ENCODE data around the gene TMEM87A.

Gene TMEM87A

GRCh38 chr15:42207674-42208579 is 65.3 kb downstream of the TMEM87A start, which contains the start of gene VPS39:
Gene VPS39, minus strand, starts transcription at chr15:42208304. Its CDS starts 151 bp downstream, at chr15:42208153.
- DNase-seq (ENCODE audit: low read depth in 2 of 2) = peak; percentile 64 to 83

GRCh38 chr15:42206406-42206805 is 66.8 kb downstream of the TMEM87A start:
- DNase-seq (ENCODE audit: low read depth in 2 of 2) = no peak

- no peak for DNase-seq (ENCODE audit: low read depth in 2 of 2)
These were observed 69.3 kb downstream of the TMEM87A start for GRCh38 chr15:42203891-42204290.

GRCh38 chr15:42202653-42203052 is 70.6 kb downstream of the TMEM87A start:
- DNase-seq (ENCODE audit: low read depth in 2 of 2) = no peak

GRCh38 chr15:42201801-42202200 is 71.4 kb downstream of the TMEM87A start:
- no peak for DNase-seq (ENCODE audit: low read depth in 2 of 2)

GRCh38 chr15:42199126-42199525 is 74.1 kb downstream of the TMEM87A start:
- DNase-seq (ENCODE audit: low read depth in 2 of 2) = no peak

- no peak for DNase-seq (ENCODE audit: low read depth in 2 of 2)
These were observed 74.7 kb downstream of the TMEM87A start for GRCh38 chr15:42198516-42198915.

- no peak for DNase-seq (ENCODE audit: low read depth in 2 of 2)
These were observed 78.7 kb downstream of the TMEM87A start for GRCh38 chr15:42194513-42194912.

GRCh38 chr15:42193383-42193782 is 79.8 kb downstream of the TMEM87A start:
- no peak for DNase-seq (ENCODE audit: low read depth in 2 of 2)

- DNase-seq (ENCODE audit: low read depth in 2 of 2) = no peak
These were observed 81.5 kb downstream of the TMEM87A start for GRCh38 chr15:42191610-42192346.

GRCh38 chr15:42190370-42190769 is 82.9 kb downstream of the TMEM87A start:
- DNase-seq (ENCODE audit: low read depth in 2 of 2) = no peak

GRCh38 chr15:42185801-42186200 is 87.4 kb downstream of the TMEM87A start:
- no peak for DNase-seq (ENCODE audit: low read depth in 2 of 2)

GRCh38 chr15:42184736-42185135 is 88.5 kb downstream of the TMEM87A start:
- no peak for DNase-seq (ENCODE audit: low read depth in 2 of 2)

- DNase-seq (ENCODE audit: low read depth in 2 of 2) = no peak
These were observed 88.9 kb downstream of the TMEM87A start for GRCh38 chr15:42184296-42184695.

GRCh38 chr15:42182961-42183360 is 90.3 kb downstream of the TMEM87A start:
- DNase-seq (ENCODE audit: low read depth in 2 of 2) = no peak

- no peak for DNase-seq (ENCODE audit: low read depth in 2 of 2)
These were observed 90.8 kb downstream of the TMEM87A start for GRCh38 chr15:42182328-42182886.

GRCh38 chr15:42178056-42178455 is 95.2 kb downstream of the TMEM87A start:
- no peak for DNase-seq (ENCODE audit: low read depth in 2 of 2)

- DNase-seq (ENCODE audit: low read depth in 2 of 2) = no peak
These were observed 97.6 kb downstream of the TMEM87A start for GRCh38 chr15:42175671-42176070.

GRCh38 chr15:42172475-42172874 is 100.8 kb downstream of the TMEM87A start:
- DNase-seq (ENCODE audit: low read depth in 2 of 2) = no peak

GRCh38 chr15:42171795-42172194 is 101.4 kb downstream of the TMEM87A start:
- no peak for DNase-seq (ENCODE audit: low read depth in 2 of 2)

- DNase-seq (ENCODE audit: low read depth in 2 of 2) = no peak
These were observed 102.1 kb downstream of the TMEM87A start for GRCh38 chr15:42171122-42171521.

- DNase-seq (ENCODE audit: low read depth in 2 of 2) = no peak
These were observed 106.8 kb downstream of the TMEM87A start for GRCh38 chr15:42166225-42166940.
